Bronchial epithelial cell (primary cell): ENCODE measurements around the gene BBX. TPM values are rescaled to one million over a fixed set of nuclear protein-coding genes. Genes with fewer than 3 reads are reported as not detected.

Experiments used
- DNase-seq: peaks from one replicate; pipeline ENCODE4 v3.0.0-alpha.2; 2010; ENCODE audit warnings: low read depth
- FAIRE-seq: peaks from 2 replicates; lab custom pipeline; 2011; peaks lifted over from hg19 to GRCh38; lab: Jason Lieb, UNC
- H3K27me3 ChIP-seq: 2 replicates; pipeline ENCODE4 v1.5.1; 2011; ENCODE audit warnings: low read length; ENCODE audit not compliant: control insufficient read depth, insufficient read depth
- H3K36me3 ChIP-seq: 2 replicates; pipeline ENCODE4 v1.5.1; 2011; ENCODE audit warnings: low read length; ENCODE audit not compliant: control insufficient read depth, insufficient read depth
- H3K4me3 ChIP-seq: 2 replicates; pipeline ENCODE4 v1.5.1; 2011; ENCODE audit warnings: mild to moderate bottlenecking, low read depth, low read length, control low read depth
- CTCF ChIP-seq: IDR thresholded peaks from 2 replicates; pipeline ENCODE4 v1.5.1; 2011; ENCODE audit warnings: mild to moderate bottlenecking, moderate library complexity, low read length, control low read depth, inconsistent platforms; ENCODE audit not compliant: insufficient read depth, severe bottlenecking
- total RNA-seq: library from RNA; depleted of rRNA; stranded (reverse); fragments of >200 nt; gene quantifications from 2 replicates; pipeline ENCODE4 v1.2.1, GENCODE V29; 2014

BBX gene
- total RNA-seq, 1 donor from 2014 or later, result 49.5 TPM

DNA sequence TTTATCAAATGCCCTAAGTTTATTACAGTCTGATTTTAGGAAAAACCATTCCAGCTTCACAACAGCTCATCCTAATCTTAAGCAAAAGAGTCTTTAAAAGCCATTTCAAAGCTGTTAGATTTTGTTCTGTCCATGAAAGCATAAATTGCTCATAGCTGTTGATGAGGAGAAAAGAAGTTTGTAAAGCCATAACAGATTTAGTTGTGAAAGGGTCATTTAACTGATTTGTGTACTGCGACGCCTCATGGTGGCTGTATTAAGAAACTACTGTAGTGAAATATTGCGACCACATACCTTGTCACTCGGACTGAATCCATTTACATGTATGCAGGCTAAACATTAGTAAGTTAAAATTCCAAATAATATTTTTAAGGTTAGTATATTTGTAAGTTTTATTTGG is 20.9 kb downstream of the BBX start:
- no peaks in the 10 kb centered on the region for H3K36me3 ChIP-seq
- TF ChIP-seq CTCF, result no peak
- H3K4me3 ChIP-seq, result no peak overlapping the region
- H3K27me3 ChIP-seq, result no peaks in the 10 kb centered on the region
- no peak for FAIRE-seq
- peak; percentile 10 for DNase-seq

DNA sequence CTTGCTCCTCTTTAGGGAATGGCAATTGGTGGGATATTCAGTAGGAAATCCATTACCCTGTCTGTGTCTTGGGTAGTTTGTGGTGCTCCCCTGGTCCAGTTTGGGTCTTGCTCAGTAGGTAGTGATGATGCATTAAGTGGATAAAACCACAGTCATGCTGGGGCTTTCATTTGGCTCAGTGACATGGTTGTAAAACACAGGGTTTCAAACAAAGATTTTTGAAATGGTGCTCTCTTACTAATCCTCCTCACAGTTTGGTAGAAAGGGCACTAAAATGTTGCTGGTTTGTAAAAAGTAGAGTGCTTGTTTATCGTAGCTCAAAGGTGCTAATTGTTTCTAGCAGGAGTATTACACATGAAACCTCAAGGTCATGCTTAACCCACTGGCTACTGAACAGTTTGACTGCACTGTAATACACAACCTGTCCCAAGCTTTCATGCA is 22.9 kb downstream of the BBX start:
- no peaks in the 10 kb centered on the region for H3K36me3 ChIP-seq
- no peak for DNase-seq
- peak; percentile 68 for FAIRE-seq
- H3K27me3 ChIP-seq, result no peaks in the 10 kb centered on the region
- H3K4me3 ChIP-seq, result no peak overlapping the region
- no peak for TF ChIP-seq CTCF

DNA sequence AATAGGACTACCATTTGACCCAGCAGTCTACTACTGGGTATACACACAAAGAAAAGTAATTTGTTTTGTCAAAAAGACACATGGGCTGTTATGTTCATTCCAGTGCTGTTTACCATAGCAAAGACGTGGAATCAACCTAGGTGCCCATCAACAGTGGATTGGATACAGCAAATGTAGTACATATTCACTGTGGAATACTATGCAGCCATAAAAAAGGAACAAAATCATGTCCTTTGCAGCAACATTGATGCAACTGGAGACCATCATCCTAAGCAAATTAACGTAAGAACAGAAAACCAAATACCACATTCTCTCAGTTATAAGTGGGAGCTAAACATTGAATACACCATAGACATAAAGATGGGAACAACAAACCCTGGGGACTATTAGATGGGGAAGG is 25.8 kb downstream of the BBX start:
- DNase-seq (no peak), FAIRE-seq (no peak)

GRCh38 chr3:107555359-107555758 is 32.6 kb downstream of the BBX start:
- no peaks in the 10 kb centered on the region for H3K27me3 ChIP-seq
- H3K36me3 ChIP-seq, result peaks cover 1% of the 10 kb centered on the region
- DNase-seq (no peak), FAIRE-seq (no peak)
- no peak for TF ChIP-seq CTCF
- no peak overlapping the region for H3K4me3 ChIP-seq

More for the DNA sequence above, 25.8 kb downstream of the BBX start:
- H3K4me3 ChIP-seq, result no peak overlapping the region
- no peak for TF ChIP-seq CTCF
- H3K27me3 ChIP-seq, result no peaks in the 10 kb centered on the region
- no peaks in the 10 kb centered on the region for H3K36me3 ChIP-seq

GRCh38 chr3:107557743-107558142 is 35.0 kb downstream of the BBX start:
- no peak for TF ChIP-seq CTCF
- peaks cover 1% of the 10 kb centered on the region for H3K36me3 ChIP-seq
- DNase-seq (no peak), FAIRE-seq (no peak)
- H3K4me3 ChIP-seq, result no peak overlapping the region
- no peaks in the 10 kb centered on the region for H3K27me3 ChIP-seq

DNA sequence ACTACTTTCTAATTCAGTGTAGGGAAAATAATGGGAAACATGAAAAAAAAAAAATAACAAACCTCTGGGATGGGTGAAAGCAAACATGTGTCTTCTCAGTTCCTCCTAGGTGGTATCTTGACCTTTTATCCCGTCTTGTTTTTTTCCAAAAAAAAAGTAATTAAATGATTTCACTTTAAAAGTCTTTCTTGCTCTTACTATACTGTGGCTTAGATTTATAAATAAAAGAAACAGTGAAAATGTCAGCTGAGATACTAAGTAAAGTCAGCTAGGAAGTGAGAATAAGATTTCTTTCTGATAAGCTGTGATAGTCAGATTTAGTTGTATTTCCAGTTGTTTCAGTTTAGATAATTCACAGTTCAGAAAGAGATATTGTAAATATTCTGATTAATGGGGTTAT is 37.4 kb downstream of the BBX start:
- Histone ChIP-seq H3K36me3 (peaks cover 1% of the 10 kb centered on the region), H3K27me3 (no peaks in the 10 kb centered on the region), H3K4me3 (no peak overlapping the region)
- FAIRE-seq (no peak), DNase-seq (no peak)
- no peak for TF ChIP-seq CTCF
